Activated CD4-positive, alpha-beta T cell treated with anti-CD3 and anti-CD28 coated beads for 24 hours (primary cell): Measurements from ENCODE around the gene HADH.
A peak's percentile ranks its signal among the peaks of the same experiment; 100 is the strongest.
"Not testable (repeated sequence)": the region's sequence is repeated elsewhere in the genome, so short reads cannot be mapped to it uniquely, and the experiment has no call there.

ENCODE experiments used
- DNase-seq, 2 donors: peaks; one replicate each; pipeline ENCODE4 v3.0.0-alpha.2; 2020; ENCODE audit warnings: low read depth in 2 of 2

The HADH gene

GRCh38 chr4:108031427-108032083, 41.9 kb downstream of the HADH start:
- DNase-seq, result no peak

- DNase-seq, result no peak
These were observed 43.7 kb downstream of the HADH start for GRCh38 chr4:108033348-108033747.

- DNase-seq, result no peak
These were observed 44.9 kb downstream of the HADH start for GRCh38 chr4:108034565-108034964.

GRCh38 chr4:108035691-108036090, 46.0 kb downstream of the HADH start:
- DNase-seq, result no peak

- peak; percentile 43 to 47 for DNase-seq
These were observed 46.5 kb downstream of the HADH start for GRCh38 chr4:108036213-108036612.

GRCh38 chr4:108037884-108038283, 48.2 kb downstream of the HADH start:
- DNase-seq, result no peak

- DNase-seq, result no peak
These were observed 53.2 kb downstream of the HADH start for GRCh38 chr4:108042927-108043326.

GRCh38 chr4:108043526-108043925, 53.8 kb downstream of the HADH start:
- no peak for DNase-seq

- DNase-seq, result no peak
These were observed 55.4 kb downstream of the HADH start for GRCh38 chr4:108044951-108045686.

- no peak for DNase-seq
These were observed 56.0 kb downstream of the HADH start for GRCh38 chr4:108045687-108046024.

GRCh38 chr4:108047199-108047598, 57.5 kb downstream of the HADH start:
- no peak for DNase-seq

GRCh38 chr4:108048157-108048556, 58.5 kb downstream of the HADH start:
- DNase-seq, result no peak

GRCh38 chr4:108048997-108049396, 59.3 kb downstream of the HADH start:
- DNase-seq, result no peak

GRCh38 chr4:108049406-108049805, 59.7 kb downstream of the HADH start:
- DNase-seq, result no peak

GRCh38 chr4:108050166-108051111, 60.8 kb downstream of the HADH start:
- not testable (repeated sequence) for DNase-seq

- no peak for DNase-seq
These were observed 61.7 kb downstream of the HADH start for GRCh38 chr4:108051343-108051742.

- no peak for DNase-seq
These were observed 63.0 kb downstream of the HADH start for GRCh38 chr4:108052558-108053120.

- no peak for DNase-seq
These were observed 63.6 kb downstream of the HADH start for GRCh38 chr4:108053251-108053711.

- DNase-seq, result no peak
These were observed 64.4 kb downstream of the HADH start for GRCh38 chr4:108054025-108054638.

GRCh38 chr4:108055787-108056186, 66.1 kb downstream of the HADH start:
- no peak for DNase-seq

GRCh38 chr4:108056418-108056817, 66.7 kb downstream of the HADH start:
- DNase-seq, result no peak
